ENCODE measurements around the gene CHD6.

DNA sequence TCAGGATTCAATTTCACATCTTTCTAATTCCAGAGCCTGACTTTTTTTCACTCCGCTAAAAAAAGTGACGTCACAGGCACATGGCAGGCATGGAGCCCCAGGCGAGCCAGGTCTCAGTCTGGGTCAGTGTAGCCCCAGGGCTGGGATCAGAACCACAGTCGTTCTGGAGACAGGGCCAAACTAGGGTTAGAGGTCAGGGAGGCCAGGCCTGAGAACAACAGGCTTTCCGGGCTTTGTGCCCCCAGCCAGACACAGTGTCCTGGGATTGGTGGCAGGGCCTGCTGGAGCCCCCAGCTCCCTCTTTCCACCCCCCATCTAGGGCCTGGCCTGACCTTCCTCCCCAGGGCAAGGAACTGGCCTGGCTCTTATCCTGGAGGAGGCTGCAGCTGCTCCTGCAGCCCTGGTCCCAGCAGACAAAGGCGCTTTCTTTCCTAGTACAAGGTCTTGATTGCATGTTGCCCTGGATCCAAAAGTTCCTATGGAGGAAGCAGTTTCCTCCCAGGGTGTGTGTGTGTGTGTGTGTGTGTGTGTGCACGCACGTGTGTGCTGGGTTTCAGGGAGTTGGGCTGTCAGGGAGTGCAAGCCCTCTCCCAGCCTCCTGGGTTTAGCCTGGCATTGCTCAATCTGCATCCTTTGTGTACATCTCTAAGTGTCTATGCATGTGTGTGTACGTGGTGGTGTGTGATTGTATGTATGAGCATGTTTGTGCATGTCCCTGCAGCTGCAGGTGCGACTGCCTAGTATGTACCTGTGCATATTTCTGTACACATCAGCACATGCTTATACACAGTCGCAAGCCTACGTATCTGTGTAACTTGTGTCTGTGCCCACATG, 225.1 kb downstream of the CHD6 start:
- TF ChIP-seq CTCF (IDR thresholded peaks at IDR 0.05) = no peak
- TF ChIP-seq POLR2A (IDR thresholded peaks at IDR 0.05) = no peak

All from uterus (tissue), 2 donors.